Endodermal cell (in vitro differentiated cells): Measurements from ENCODE around the gene DUSP23. TPM values are rescaled to one million over a fixed set of nuclear protein-coding genes. Genes with fewer than 3 reads are reported as not detected.

Source experiments
- DNase-seq: peaks from one replicate; pipeline ENCODE4 v3.0.0-alpha.2; 2017
- H3K27ac ChIP-seq: 2 replicates; pipeline ENCODE4 v1.5.1; 2013; ENCODE audit warnings: mild to moderate bottlenecking, low read depth, low read length, moderate library complexity
- H3K27me3 ChIP-seq: 2 replicates; pipeline ENCODE4 v1.6.1; 2013; ENCODE audit warnings: mild to moderate bottlenecking, low read length, moderate library complexity; ENCODE audit not compliant: insufficient read depth, control insufficient read depth, poor library complexity, severe bottlenecking
- H3K36me3 ChIP-seq: 2 replicates; pipeline ENCODE4 v1.7.0; 2013; ENCODE audit warnings: mild to moderate bottlenecking, low read length, moderate library complexity; ENCODE audit not compliant: control insufficient read depth, insufficient read depth
- H3K4me1 ChIP-seq: one replicate; pipeline ENCODE4 v1.7.0; 2013; ENCODE audit warnings: low read length; ENCODE audit not compliant: control insufficient read depth, insufficient read depth
- H3K4me3 ChIP-seq: 2 replicates; pipeline ENCODE4 v1.5.1; 2013; ENCODE audit warnings: mild to moderate bottlenecking, low read length, moderate library complexity
- H3K9ac ChIP-seq: 2 replicates; pipeline ENCODE4 v1.6.1; 2013; ENCODE audit warnings: mild to moderate bottlenecking, low read length, moderate library complexity; ENCODE audit not compliant: poor library complexity, severe bottlenecking; ENCODE audit errors: extremely low read depth
- H3K9me3 ChIP-seq: 2 replicates; pipeline ENCODE4 v1.6.1; 2013; ENCODE audit warnings: mild to moderate bottlenecking, low read length, moderate library complexity; ENCODE audit not compliant: control insufficient read depth
- H3K27ac Mint-ChIP-seq: 2 replicates; pipeline ENCODE4 v1.8.0; 2020; ENCODE audit warnings: mixed read lengths
- H3K27me3 Mint-ChIP-seq: 2 replicates; pipeline ENCODE4 v1.8.0; 2021; ENCODE audit warnings: mild to moderate bottlenecking, mixed read lengths; ENCODE audit not compliant: insufficient read depth
- H3K36me3 Mint-ChIP-seq: 2 replicates; pipeline ENCODE4 v1.8.0; 2020; ENCODE audit warnings: low read depth, mixed read lengths
- H3K4me1 Mint-ChIP-seq: 2 replicates; pipeline ENCODE4 v1.8.0; 2020; ENCODE audit warnings: mixed read lengths
- H3K4me3 Mint-ChIP-seq: 2 replicates; pipeline ENCODE4 v1.8.0; 2020; ENCODE audit warnings: mild to moderate bottlenecking, moderate library complexity, mixed read lengths
- H3K9me3 Mint-ChIP-seq: 2 replicates; pipeline ENCODE4 v1.8.0; 2020; ENCODE audit warnings: mild to moderate bottlenecking, mixed read lengths
- CTCF ChIP-seq: fragments of 200-600 bp; sonication (generic); conservative IDR thresholded peaks from 2 replicates; pipeline ENCODE4 v1.5.0; 2021; ENCODE audit warnings: antibody characterized with exemption, mild to moderate bottlenecking
- WGBS, 2 experiments: methylation state at CpG; one replicate each; pipeline versions ENCODE4 v1.1.5 to v1.1.7; 2013; ENCODE audit warnings: missing lambda C conversion rate in 2 of 2, mixed read lengths in 1 of 2; ENCODE audit not compliant: insufficient coverage in 1 of 2, insufficient read length in 1 of 2; 5-methylcytosine and 5-hydroxymethylcytosine counted together
- total RNA-seq, 2 donors: library from RNA; stranded (reverse); fragmentation: NEBNext Ultra II Directional in 1 of 2; extraction: Animal tissue kit (Norgen Biotek cat#: 25700) in 1 of 2; gene quantifications; 2 replicates in 1 of 2; 3 replicates in 1 of 2; pipeline ENCODE4 v1.2.1, GENCODE V29; 2021

Gene DUSP23
- total RNA-seq, 2 donors from 2014 or later = 28.8 to 32.3 TPM

GRCh38 chr1:159826441-159827101 is 45.8 kb downstream of the DUSP23 start, which contains the start of gene SLAMF8:
Gene SLAMF8, plus strand, starts transcription at chr1:159826873. Its CDS starts 26 bp downstream, at chr1:159826899.
- no peaks in the 10 kb centered on the region for H3K36me3 ChIP-seq
- DNase-seq = no peak
- H3K4me1 ChIP-seq = peaks cover 6% of the 10 kb centered on the region
- peaks cover 82% of the 10 kb centered on the region for H3K27me3 Mint-ChIP-seq
- no peak within 1 kb of the TSS for H3K4me3 Mint-ChIP-seq
- no peak within 1 kb of the TSS for H3K27ac Mint-ChIP-seq
- peaks cover 68% of the 10 kb centered on the region for H3K27me3 ChIP-seq
- peaks cover 45% of the 10 kb centered on the region for H3K4me1 Mint-ChIP-seq
- no peak for TF ChIP-seq CTCF
- no peak within 1 kb of the TSS for H3K27ac ChIP-seq
- no peak within 1 kb of the TSS for H3K9ac ChIP-seq
- 89 to 91% methylated on average over 7 to 11 of the region's 11 CpGs for WGBS, 2 experiments
- no peaks in the 10 kb centered on the region for H3K9me3 Mint-ChIP-seq
- no peaks in the 10 kb centered on the region for H3K9me3 ChIP-seq
- no peak within 1 kb of the TSS for H3K4me3 ChIP-seq
- no peaks in the 10 kb centered on the region for H3K36me3 Mint-ChIP-seq

GRCh38 chr1:159827102-159827490 is 46.3 kb downstream of the DUSP23 start:
- peaks cover 63% of the 10 kb centered on the region for H3K27me3 ChIP-seq
- no peak for TF ChIP-seq CTCF
- Mint-ChIP-seq H3K4me1 (peaks cover 49% of the 10 kb centered on the region), H3K27me3 (peaks cover 78% of the 10 kb centered on the region), H3K27ac (no peak overlapping the region), H3K9me3 (no peaks in the 10 kb centered on the region), H3K4me3 (no peak overlapping the region), H3K36me3 (no peaks in the 10 kb centered on the region)
- WGBS, 2 experiments = 91 to 96% methylated on average over 5 to 6 of the region's 6 CpGs
- H3K4me1 ChIP-seq = peaks cover 9% of the 10 kb centered on the region
- no peak overlapping the region for H3K9ac ChIP-seq
- H3K27ac ChIP-seq = no peak overlapping the region
- no peaks in the 10 kb centered on the region for H3K36me3 ChIP-seq
- no peak overlapping the region for H3K4me3 ChIP-seq
- H3K9me3 ChIP-seq = no peaks in the 10 kb centered on the region
- DNase-seq = no peak

GRCh38 chr1:159827549-159827948 is 46.8 kb downstream of the DUSP23 start:
- peaks cover 77% of the 10 kb centered on the region for H3K27me3 Mint-ChIP-seq
- Histone ChIP-seq H3K9me3 (no peaks in the 10 kb centered on the region), H3K27me3 (peaks cover 62% of the 10 kb centered on the region), H3K4me1 (peaks cover 9% of the 10 kb centered on the region), H3K27ac (no peak overlapping the region), H3K4me3 (no peak overlapping the region), H3K9ac (no peak overlapping the region), H3K36me3 (no peaks in the 10 kb centered on the region)
- H3K27ac Mint-ChIP-seq = no peak overlapping the region
- no peak overlapping the region for H3K4me3 Mint-ChIP-seq
- no peaks in the 10 kb centered on the region for H3K36me3 Mint-ChIP-seq
- peaks cover 48% of the 10 kb centered on the region for H3K4me1 Mint-ChIP-seq
- DNase-seq = no peak
- 98 to 100% methylated on average over 2 to 3 of the region's 3 CpGs for WGBS, 2 experiments
- TF ChIP-seq CTCF = no peak
- no peaks in the 10 kb centered on the region for H3K9me3 Mint-ChIP-seq
